Measurements from ENCODE around the gene PAX5.

GRCh38 chr9:37038302-37038942 is 4.4 kb upstream of the PAX5 start:
- no peak for TF ChIP-seq CTCF (conservative IDR thresholded peaks at IDR 0.05)
- no peak for TF ChIP-seq EZH2 (IDR thresholded peaks at IDR 0.05; ENCODE audit: low read depth)
